H1 (cell line): ENCODE results near the gene AK2. TPM values are rescaled to one million over a fixed set of nuclear protein-coding genes. Genes with fewer than 3 reads are reported as not detected.

ENCODE experiments used
- ATF2 ChIP-seq: IDR thresholded peaks from 2 replicates; pipeline ENCODE4 v1.6.1; 2012; ENCODE audit warnings: low read length, inconsistent platforms
- EGR1 ChIP-seq: IDR thresholded peaks from 2 replicates; pipeline ENCODE4 v1.6.1; 2011; ENCODE audit warnings: low read depth, low read length, borderline replicate concordance
- FOSL1 ChIP-seq: IDR thresholded peaks from 2 replicates; pipeline ENCODE4 v1.6.1; 2011; ENCODE audit warnings: mild to moderate bottlenecking, low read depth, low read length, moderate library complexity; ENCODE audit not compliant: insufficient read depth
- POU5F1 ChIP-seq: IDR thresholded peaks from 2 replicates; pipeline ENCODE4 v1.6.1; 2011; ENCODE audit warnings: low read depth, mild to moderate bottlenecking, low read length, moderate library complexity
- RXRA ChIP-seq: IDR thresholded peaks from 2 replicates; pipeline ENCODE4 v1.6.1; 2011; ENCODE audit warnings: low read depth, mild to moderate bottlenecking, low read length, moderate library complexity; ENCODE audit not compliant: insufficient read depth
- SIX5 ChIP-seq: IDR thresholded peaks from 2 replicates; pipeline ENCODE4 v1.6.1; 2011; ENCODE audit warnings: mild to moderate bottlenecking, low read depth, low read length
- polyA plus RNA-seq, 7 experiments: library from polyadenylated mRNA; depleted of rRNA in 3 of 7; stranded (reverse) in 5 of 7; unstranded in 2 of 7; fragments of >200 nt in 5 of 7; fragments of 200-250 nt in 2 of 7; gene quantifications; 1 replicate in 5 of 7; 2 replicates in 1 of 7; 4 replicates in 1 of 7; pipeline versions ENCODE4 v1.2.1 to v1.2.3, GENCODE V29; 2011 to 2013; ENCODE audit warnings: missing spikeins in 2 of 7, mixed read lengths in 2 of 7
- total RNA-seq: library from RNA; stranded (reverse); fragmentation: NEBNext Ultra II Directional; extraction: Animal tissue kit (Norgen Biotek cat#: 25700); gene quantifications from 2 replicates; pipeline ENCODE4 v1.2.1, GENCODE V29; 2021

AK2 gene
- total and polyA plus RNA-seq, 2 of the 8 experiments (the other 6 are each of a cell fraction or from before 2014, with no cell fraction given) = 92.3 to 137 TPM

GRCh38 chr1:32990887-32991286, 45.8 kb downstream of the AK2 start (continued):
- TF ChIP-seq RXRA (no peak), SIX5 (no peak), POU5F1 (no peak), EGR1 (no peak), ATF2 (no peak), FOSL1 (no peak)
- TF ChIP-seq, all 59 proteins: peak for 0
